Measurements from ENCODE around the gene PACRG.

PACRG gene

DNA sequence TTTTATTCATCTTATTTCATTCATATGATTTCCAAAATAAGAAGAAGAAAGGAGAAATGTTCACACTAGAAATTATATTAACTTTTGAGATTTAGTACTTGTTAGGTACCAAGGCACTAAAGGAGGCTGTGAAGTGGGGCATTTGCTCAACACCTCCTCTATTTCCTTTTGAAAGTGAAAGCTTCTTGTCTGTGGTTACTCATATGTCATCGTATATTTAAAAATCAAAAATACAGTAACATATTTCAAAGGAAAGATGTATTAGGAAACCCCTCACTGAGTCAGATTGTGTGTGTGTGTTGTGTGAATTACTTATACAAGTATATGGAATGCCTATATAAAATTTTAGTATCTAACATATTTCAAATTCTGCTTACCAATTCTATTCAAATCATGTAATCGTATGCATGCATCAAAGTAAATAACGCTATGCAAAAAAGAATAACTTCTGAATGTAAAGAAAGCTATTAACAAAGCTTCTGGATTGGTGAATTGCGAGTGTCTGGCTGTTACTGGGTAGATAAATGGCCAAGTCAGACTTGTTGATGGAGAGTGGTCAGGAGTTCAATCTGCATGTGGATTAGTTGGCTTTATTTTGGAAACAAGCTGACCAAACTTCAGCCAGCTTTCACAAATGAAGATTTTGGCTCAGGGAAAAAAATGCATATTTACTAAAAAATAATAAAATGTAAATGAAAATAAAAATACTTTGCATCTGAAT, 70.9 kb downstream of the PACRG start:
- FAIRE-seq: no peak

DNA sequence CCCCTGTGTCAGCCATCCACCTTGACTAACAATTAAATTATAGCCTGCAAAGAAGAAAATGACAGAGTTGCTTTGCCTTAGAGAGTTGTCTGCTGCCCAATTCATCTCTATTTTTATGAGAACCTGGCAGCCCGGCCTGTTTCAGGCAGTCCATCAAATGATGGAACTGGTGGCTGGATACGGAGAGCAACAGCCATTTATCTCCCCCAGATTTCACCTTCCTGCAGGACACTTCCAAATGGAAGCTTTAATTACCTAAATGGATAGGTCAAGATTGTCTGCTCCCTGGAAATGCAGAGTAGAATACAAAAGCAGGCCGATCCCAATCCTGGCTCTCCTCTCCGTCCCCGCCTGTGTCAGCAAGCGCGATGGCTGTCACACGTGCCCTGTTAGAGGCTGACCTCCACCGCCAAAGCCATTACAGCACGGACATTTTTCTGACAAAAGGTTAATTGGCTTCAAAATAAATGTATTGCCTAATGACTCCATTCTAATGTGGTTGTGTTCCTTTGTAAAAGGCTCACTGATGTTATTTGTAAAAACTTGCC, 86.7 kb downstream of the PACRG start:
- no peak for FAIRE-seq

DNA sequence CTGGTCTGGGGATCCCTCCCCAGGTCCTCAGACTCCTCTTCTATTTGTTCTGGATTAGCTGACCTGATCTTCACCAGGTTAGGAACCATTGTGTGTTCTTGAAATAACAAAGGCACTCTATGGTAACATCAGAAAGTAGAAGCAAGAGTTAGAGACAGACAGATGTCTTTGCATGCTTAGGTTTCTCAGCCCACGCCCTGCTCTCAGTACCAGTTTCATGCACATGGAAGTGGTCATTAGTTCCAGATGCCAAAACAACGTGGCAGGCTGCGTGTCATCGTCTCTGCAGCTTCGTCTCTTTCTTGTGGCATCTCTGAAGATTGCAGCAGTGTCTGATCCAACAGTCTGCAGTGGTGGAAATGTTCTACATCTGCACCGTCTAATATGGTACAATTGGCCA, 89.4 kb downstream of the PACRG start:
- FAIRE-seq: no peak

GRCh38 chr6:162819284-162819683, 91.5 kb downstream of the PACRG start:
- FAIRE-seq: no peak

- FAIRE-seq: no peak
Measured at GRCh38 chr6:162821102-162821501, 93.3 kb downstream of the PACRG start.

DNA sequence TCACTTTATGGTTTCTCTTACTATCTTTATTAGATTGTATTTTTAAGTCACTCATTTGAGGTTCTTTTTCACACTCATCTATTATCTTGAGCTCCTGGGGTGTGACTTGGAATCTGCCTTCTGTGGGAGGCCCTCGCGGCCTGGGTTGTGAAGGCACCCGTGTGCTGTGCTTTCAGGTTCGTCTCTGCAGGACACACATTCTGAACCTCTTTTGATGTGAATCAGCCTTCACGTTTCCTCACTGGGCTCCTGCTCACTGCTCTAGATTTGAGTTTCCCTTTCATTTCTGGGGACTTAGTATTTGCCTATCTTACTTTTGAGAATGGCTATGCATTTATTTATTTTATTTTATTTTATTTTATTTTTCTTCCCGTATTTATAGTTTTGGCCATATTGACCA, 97.8 kb downstream of the PACRG start:
- FAIRE-seq: no peak

DNA sequence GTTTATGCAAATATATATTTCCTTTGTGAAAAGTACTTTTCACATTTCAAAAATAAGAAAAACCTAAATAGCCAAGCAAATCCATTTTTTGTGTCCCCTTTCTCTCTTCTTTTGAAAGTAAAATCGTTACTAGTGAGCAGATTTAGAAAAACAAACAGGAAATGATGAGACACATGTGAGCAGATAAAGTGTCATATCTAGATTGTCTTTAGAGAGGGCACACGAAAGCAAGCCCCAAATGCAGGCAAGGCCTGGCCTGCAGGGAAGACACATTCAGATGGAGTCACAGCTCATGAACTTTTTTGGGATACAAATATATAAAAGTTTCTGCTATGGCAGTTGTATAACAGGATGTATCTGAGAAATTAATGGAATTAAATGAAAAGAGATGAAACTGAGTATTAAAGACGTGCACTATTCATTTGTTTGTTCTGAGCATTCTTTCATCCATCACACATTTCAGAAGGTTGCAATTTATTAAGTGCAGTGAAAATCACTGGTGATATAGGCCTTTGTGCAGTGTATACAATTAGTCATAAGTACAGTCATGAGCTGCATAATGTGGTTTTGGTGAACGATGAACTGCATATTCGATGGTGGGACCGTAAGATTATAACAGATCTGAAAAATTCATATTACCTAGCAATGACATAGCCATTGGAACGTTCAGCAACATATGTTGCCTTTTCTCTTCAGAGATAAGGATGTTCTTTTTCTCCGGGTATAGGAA, 101.4 kb downstream of the PACRG start:
- no peak for FAIRE-seq

GRCh38 chr6:162833776-162834175, 106.0 kb downstream of the PACRG start:
- no peak for FAIRE-seq

- FAIRE-seq: no peak
Measured at GRCh38 chr6:162845972-162846371, 118.2 kb downstream of the PACRG start.

- no peak for FAIRE-seq
Measured at GRCh38 chr6:162846723-162847122, 118.9 kb downstream of the PACRG start.

DNA sequence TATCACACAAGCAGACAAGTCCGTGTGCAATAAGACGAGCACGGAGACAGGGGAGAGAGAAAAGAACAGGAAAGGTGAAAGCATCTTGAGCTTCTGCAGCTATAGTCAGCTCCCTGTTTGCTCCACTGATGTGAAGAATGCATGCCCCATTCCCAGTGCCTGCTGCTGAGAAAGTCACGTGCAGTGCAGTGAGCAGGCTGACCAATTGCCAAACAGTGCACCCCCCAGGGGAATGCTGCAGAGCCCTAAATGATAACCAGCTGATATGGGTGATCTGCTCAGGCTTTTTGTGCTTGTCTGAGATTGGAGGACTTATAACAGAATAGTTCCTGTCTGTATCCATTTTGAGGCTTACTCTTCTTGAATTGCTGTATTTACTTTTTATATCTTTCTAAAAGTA, 121.5 kb downstream of the PACRG start:
- FAIRE-seq: no peak

DNA sequence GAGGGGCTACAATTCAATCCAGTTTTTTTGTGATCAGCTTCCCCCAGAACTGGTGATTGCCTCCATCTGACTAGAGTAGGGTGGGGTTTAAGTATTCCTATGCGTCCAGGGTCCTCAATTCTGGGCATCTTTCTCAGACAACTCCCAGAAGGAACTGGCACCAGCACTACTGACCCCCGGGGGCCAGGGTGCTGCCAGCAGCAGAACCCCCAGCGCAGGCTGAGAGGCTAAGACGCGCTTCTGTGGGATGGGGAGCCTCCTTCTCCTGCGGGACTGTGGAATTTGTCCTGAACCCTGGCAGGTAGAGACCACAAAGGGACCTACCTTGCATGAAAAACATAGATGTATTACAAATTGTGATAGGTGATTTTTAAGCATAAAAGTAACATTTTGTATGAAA, 124.4 kb downstream of the PACRG start:
- no peak for FAIRE-seq

DNA sequence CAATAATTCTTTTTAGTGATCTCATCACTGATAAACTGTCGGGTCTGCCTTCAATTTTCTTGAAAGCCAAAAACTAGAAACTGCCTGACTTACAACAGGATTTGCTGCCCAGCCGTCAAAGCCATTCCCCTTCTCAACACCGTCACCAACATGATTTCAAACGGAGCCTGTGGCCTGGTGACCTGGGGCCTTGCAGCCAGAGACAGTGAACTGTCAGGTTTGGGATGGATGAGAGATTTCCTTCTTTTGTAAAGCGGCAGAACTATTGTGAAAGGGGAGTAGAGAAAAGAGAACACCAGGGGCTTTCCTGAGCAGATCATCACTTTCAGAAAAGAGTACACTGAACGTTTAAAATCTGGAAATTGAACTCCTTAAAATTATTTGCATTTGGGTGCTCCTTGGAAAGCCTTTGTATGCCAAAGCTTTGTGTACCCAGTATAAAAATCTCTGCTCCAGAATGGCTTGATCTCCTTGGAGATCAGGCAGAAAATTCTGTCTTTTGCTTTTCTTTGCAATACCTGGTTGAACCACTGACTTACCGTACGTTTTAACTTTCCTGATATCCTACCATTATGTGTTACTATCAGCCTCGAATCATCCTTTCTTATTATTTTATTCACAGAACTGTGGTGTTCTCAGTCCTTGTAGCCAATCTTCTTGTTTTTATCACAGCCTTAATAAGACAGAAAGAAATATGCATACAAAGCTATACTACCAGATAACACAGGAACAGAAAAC, 125.2 kb downstream of the PACRG start:
- FAIRE-seq: no peak

GRCh38 chr6:162854228-162854627, 126.5 kb downstream of the PACRG start:
- no peak for FAIRE-seq

- no peak for FAIRE-seq
Measured at GRCh38 chr6:162854734-162855191, 127.0 kb downstream of the PACRG start.

DNA sequence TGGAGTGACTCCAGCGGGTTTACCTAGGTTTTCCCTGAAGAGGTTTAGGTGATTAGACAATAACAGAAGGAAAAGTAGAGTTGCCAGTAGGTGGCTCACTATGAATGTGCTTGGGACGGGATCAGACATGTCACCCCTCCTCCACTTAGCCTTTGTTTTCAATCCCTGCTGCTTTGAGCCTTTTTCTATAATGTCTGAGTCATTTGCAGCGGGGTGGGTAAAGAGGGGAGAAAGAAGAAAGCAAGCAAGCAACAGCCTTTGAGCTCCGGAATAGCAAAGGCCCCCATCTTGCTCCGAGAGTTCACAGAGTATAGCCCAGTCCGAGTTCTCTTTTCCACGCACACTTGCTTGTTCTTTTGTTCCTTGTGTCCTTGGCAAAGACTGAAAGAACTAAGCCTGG, 129.1 kb downstream of the PACRG start:
- peak; percentile 53 for FAIRE-seq

DNA sequence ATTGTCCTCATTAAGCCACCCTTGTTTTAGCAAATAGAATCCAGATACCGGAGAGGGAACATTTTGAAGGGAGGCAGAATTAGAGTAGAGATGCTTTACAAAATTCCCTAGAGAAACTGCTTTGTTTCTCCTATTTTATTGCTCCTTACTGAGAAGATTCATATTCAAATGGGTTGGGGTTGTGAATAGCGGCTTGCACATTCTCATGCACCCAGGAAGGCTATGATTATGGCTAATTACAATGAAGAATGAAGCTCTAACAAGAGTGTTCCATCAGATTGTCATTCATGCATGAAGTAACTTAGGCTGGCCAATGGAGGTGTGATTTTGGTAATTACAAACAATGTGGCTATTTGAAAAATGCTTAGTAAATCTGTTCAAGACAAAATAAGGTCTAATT, 129.6 kb downstream of the PACRG start:
- FAIRE-seq: no peak

GRCh38 chr6:162862462-162862861, 134.7 kb downstream of the PACRG start:
- FAIRE-seq: no peak

DNA sequence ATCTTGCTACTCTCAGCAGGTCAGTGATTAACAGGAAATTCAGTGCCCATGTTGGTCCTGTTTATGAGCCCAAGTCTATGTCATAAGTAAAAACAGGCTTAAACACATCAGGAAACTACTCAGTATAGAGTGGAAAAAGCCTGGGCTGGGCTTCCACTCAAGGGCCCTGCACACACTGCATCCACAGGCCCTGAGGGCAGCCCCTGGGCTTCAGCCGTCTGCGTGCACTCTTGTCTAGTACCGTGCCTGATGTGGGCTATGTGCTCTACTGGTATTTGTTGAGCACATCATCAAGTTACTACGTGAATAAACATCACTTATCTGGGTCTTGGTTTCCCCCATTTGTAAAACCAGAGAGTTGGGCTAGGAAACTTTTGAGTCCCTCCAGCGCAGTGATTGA, 135.2 kb downstream of the PACRG start:
- FAIRE-seq: no peak

DNA sequence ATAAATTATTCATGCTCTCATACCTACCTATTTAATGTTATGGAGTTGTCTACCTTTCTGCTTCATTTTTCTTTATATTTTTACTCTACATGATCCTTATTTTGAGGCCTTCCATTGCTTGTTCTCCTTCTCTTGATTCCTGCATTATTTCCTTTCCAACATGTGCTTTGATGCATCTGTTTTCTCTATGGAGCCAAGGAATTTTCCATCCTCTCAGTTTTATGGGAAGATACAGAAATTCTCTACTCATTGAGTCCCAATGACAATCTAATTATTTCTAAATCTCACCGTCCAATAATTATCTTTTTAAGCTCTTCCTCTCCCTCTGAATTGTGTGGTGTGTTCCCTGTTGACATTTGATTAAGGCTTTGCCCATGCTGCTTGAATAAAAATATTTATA, 136.0 kb downstream of the PACRG start:
- no peak for FAIRE-seq

DNA sequence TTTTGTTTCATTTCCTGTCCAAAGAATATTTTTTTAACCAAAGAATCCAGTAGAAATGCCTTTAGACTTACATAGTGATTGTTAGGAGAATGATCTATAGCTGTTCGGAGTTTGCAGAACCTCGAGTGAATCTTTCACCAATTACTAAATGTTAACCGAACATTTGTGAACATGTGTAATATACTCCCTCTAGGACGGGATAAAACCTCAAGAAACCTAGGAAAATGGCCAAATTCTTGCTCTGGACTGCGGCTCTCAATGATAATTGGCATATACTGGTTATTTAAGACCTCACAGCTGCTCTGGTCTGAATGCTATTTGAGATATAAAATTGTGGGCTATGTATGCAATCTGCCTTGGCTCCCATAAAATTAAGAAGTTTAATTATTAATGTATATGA, 137.1 kb downstream of the PACRG start:
- no peak for FAIRE-seq

GRCh38 chr6:162866656-162867055, 138.9 kb downstream of the PACRG start:
- no peak for FAIRE-seq

- no peak for FAIRE-seq
Measured at GRCh38 chr6:162868397-162868796, 140.6 kb downstream of the PACRG start.

GRCh38 chr6:162871966-162872365, 144.2 kb downstream of the PACRG start:
- no peak for FAIRE-seq
